ENCODE measurements around the gene OTULINL.

The OTULINL gene

GRCh38 chr5:14569948-14570691 lies 11.5 kb upstream of the OTULINL start:
- TF ChIP-seq ELF4 (IDR thresholded peaks at IDR 0.05), result no peak
- TF ChIP-seq, protein P1, sequence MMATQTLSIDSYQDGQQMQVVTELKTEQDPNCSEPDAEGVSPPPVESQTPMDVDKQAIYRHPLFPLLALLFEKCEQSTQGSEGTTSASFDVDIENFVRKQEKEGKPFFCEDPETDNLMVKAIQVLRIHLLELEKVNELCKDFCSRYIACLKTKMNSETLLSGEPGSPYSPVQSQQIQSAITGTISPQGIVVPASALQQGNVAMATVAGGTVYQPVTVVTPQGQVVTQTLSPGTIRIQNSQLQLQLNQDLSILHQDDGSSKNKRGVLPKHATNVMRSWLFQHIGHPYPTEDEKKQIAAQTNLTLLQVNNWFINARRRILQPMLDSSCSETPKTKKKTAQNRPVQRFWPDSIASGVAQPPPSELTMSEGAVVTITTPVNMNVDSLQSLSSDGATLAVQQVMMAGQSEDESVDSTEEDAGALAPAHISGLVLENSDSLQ (IDR thresholded peaks at IDR 0.05), result no peak
- TF ChIP-seq SUZ12 (IDR thresholded peaks at IDR 0.05), result no peak
- TF ChIP-seq TARDBP (IDR thresholded peaks at IDR 0.05), result no peak
- TF ChIP-seq ARNT (IDR thresholded peaks at IDR 0.05), result no peak
- TF ChIP-seq LEF1 (IDR thresholded peaks at IDR 0.05; ENCODE audit: borderline replicate concordance), result no peak
- TF ChIP-seq FOXK2 (IDR thresholded peaks at IDR 0.05), result no peak
- TF ChIP-seq HDGF (IDR thresholded peaks at IDR 0.05; ENCODE audit: borderline replicate concordance), result no peak
- no peak for TF ChIP-seq ZNF384 (IDR thresholded peaks at IDR 0.05)
- no peak for TF ChIP-seq FOXA1 (IDR thresholded peaks at IDR 0.05)
- no peak for TF ChIP-seq BHLHE40 (IDR thresholded peaks at IDR 0.05; ENCODE audit: borderline replicate concordance)
- TF ChIP-seq NFRKB (IDR thresholded peaks at IDR 0.05), result no peak
- TF ChIP-seq SP1 (IDR thresholded peaks at IDR 0.05), result no peak
- TF ChIP-seq CTBP1 (IDR thresholded peaks at IDR 0.05; ENCODE audit: borderline replicate concordance), result no peak
- no peak for TF ChIP-seq FOXM1 (IDR thresholded peaks at IDR 0.05; ENCODE audit: borderline replicate concordance)
- ChIA-PET CTCF (no interaction called here), POLR2A (no interaction called here)
- no peak for DNase-seq (ENCODE audit: extremely low spot score)

GRCh38 chr5:14571901-14572300 lies 9.7 kb upstream of the OTULINL start:
- ChIA-PET POLR2A (no interaction called here), CTCF (no interaction called here)
- TF ChIP-seq CTBP1 (IDR thresholded peaks at IDR 0.05; ENCODE audit: borderline replicate concordance) (no peak), ZNF384 (IDR thresholded peaks at IDR 0.05) (no peak)
- no peak for DNase-seq (ENCODE audit: extremely low spot score)

DNA sequence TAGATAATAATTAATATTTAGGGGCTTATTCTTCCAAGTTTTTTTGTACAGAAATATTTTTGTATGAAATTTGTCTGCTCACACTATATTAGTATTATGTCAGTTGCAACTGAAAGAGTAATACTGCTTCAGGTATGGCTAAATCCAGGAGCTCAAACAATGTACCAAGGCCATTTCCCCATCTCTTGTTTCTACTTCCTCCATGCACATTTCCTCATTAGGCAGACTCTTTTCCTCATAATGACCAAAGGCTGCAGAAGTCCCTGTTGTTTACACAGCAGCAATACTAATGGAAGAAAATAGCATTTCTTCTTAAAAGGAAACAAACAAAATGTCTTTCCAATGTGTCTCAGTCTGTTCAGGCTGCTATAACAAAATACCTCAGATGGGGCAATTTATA lies 9.2 kb upstream of the OTULINL start:
- TF ChIP-seq CTBP1 (IDR thresholded peaks at IDR 0.05; ENCODE audit: borderline replicate concordance) (no peak), ARNT (IDR thresholded peaks at IDR 0.05) (no peak), ELF4 (IDR thresholded peaks at IDR 0.05) (no peak), FOXK2 (IDR thresholded peaks at IDR 0.05) (no peak), L3MBTL2 (conservative IDR thresholded peaks at IDR 0.05) (no peak), FOXA1 (IDR thresholded peaks at IDR 0.05) (no peak), NFRKB (IDR thresholded peaks at IDR 0.05) (no peak), FOXM1 (IDR thresholded peaks at IDR 0.05; ENCODE audit: borderline replicate concordance) (no peak), SUZ12 (IDR thresholded peaks at IDR 0.05) (no peak), HDGF (IDR thresholded peaks at IDR 0.05; ENCODE audit: borderline replicate concordance) (no peak), TARDBP (IDR thresholded peaks at IDR 0.05) (no peak)
- TF ChIP-seq, protein P1 (IDR thresholded peaks at IDR 0.05), result no peak
- CTCF ChIA-PET, result no interaction called here

GRCh38 chr5:14572836-14573235 lies 8.8 kb upstream of the OTULINL start:
- TF ChIP-seq FOXA1 (IDR thresholded peaks at IDR 0.05) (no peak), FOXK2 (IDR thresholded peaks at IDR 0.05) (no peak), SP1 (IDR thresholded peaks at IDR 0.05) (no peak), ELF4 (IDR thresholded peaks at IDR 0.05) (no peak), LEF1 (IDR thresholded peaks at IDR 0.05; ENCODE audit: borderline replicate concordance) (no peak), NFRKB (IDR thresholded peaks at IDR 0.05) (no peak), SUZ12 (IDR thresholded peaks at IDR 0.05) (no peak), FOXM1 (IDR thresholded peaks at IDR 0.05; ENCODE audit: borderline replicate concordance) (no peak), BHLHE40 (IDR thresholded peaks at IDR 0.05; ENCODE audit: borderline replicate concordance) (no peak), L3MBTL2 (conservative IDR thresholded peaks at IDR 0.05) (no peak), ZNF384 (IDR thresholded peaks at IDR 0.05) (no peak), HDGF (IDR thresholded peaks at IDR 0.05; ENCODE audit: borderline replicate concordance) (no peak)
- TF ChIP-seq, protein P1 (IDR thresholded peaks at IDR 0.05), result no peak
- ChIA-PET CTCF (no interaction called here), POLR2A (no interaction called here)
- DNase-seq (ENCODE audit: extremely low spot score), result no peak

More for the DNA sequence above, 9.2 kb upstream of the OTULINL start:
- POLR2A ChIA-PET, result no interaction called here
- DNase-seq (ENCODE audit: extremely low spot score), result no peak

DNA sequence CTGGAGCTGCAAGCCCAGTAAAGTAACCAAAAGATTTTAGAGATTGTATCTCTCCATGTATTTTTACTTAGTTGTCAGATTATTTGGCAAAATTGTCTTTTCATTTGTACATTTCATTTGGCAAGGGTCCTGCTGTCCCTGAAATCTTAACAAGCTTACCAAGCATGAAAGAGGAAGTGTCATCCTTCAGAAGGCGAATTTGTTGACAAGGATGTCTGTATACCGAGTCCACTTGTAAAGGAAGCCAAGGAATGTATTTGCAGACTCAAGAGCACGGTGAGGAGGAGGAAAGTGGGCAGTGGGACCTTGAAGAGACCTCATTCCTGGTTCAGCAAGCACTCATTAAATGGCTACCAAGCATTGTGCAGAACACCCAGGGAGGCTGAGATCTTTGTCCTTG lies 7.5 kb upstream of the OTULINL start:
- ChIA-PET POLR2A (no interaction called here), CTCF (no interaction called here)
- TF ChIP-seq L3MBTL2 (conservative IDR thresholded peaks at IDR 0.05), result no peak
- TF ChIP-seq HDGF (IDR thresholded peaks at IDR 0.05; ENCODE audit: borderline replicate concordance), result no peak
- no peak for TF ChIP-seq SUZ12 (IDR thresholded peaks at IDR 0.05)
- no peak for TF ChIP-seq ARNT (IDR thresholded peaks at IDR 0.05)
- TF ChIP-seq TARDBP (IDR thresholded peaks at IDR 0.05), result no peak
- no peak for TF ChIP-seq CTBP1 (IDR thresholded peaks at IDR 0.05; ENCODE audit: borderline replicate concordance)
- TF ChIP-seq, protein P1 (IDR thresholded peaks at IDR 0.05), result no peak
- no peak for TF ChIP-seq ELF4 (IDR thresholded peaks at IDR 0.05)
- TF ChIP-seq BHLHE40 (IDR thresholded peaks at IDR 0.05; ENCODE audit: borderline replicate concordance), result no peak
- no peak for TF ChIP-seq FOXK2 (IDR thresholded peaks at IDR 0.05)
- TF ChIP-seq FOXA1 (IDR thresholded peaks at IDR 0.05), result no peak
- DNase-seq (ENCODE audit: extremely low spot score), result no peak

Measured in HEK293T (cell line).